ENCODE data around the gene FAM13A. TPM values are rescaled to one million over a fixed set of nuclear protein-coding genes. Genes with fewer than 3 reads are reported as not detected.

The FAM13A gene
- total and polyA plus RNA-seq, 10 of the 15 experiments (the other 5 are each of a cell fraction or from before 2014, with no cell fraction given), result 0.05 to 1.8 (median 0.27) TPM; not detected in 1

DNA sequence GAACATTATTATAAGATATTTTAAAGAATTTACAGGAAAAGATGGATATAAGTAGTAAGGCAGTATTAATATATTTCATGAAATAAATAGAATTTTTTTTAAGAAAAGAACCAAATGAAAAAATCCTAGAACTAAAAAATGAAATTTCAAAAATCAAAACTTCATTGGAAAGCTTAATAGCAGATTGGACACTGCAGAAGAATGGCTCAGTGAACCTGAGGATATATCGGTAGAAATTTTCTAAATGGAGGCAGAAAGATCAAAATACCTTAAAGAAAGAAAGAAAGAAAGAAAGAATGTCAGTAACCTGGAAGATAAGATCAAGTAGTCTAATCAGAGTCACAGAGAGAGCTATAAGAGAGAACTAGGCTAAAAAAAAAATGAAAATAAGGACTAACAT, 21.3 kb upstream of the FAM13A start:
- intact Hi-C loops (cut with micrococcal nuclease; ENCODE audit: unreplicated experiment) (no loop called here), in situ Hi-C loops (cut with MboI) (no loop called here)
- ChIA-PET RAD21 (ENCODE audit: unreplicated experiment) (no interaction called here), SMC1A (ENCODE audit: uncharacterized antibody, unreplicated experiment) (interaction anchor here (0.7 kb wide), 1 partner anchor 55 kb away, joined by 4 read pairs; no protein-coding TSS in a partner anchor), CTCF (interaction anchor here (1.0 kb wide), 1 partner anchor 23 kb away, joined by 3 read pairs; no protein-coding TSS in a partner anchor), POLR2A (no interaction called here)
- Histone ChIP-seq H3K4me2 (ENCODE audit: control insufficient read depth, insufficient read depth) (no peak overlapping the region), H2AFZ (ENCODE audit: control insufficient read depth, low read depth, low read length) (no peak overlapping the region), H3K27ac (ENCODE audit: control insufficient read depth, insufficient read depth) (no peak overlapping the region), H3K36me3 (ENCODE audit: control insufficient read depth in 2 of 2, insufficient read depth in 2 of 2, low read length in 1 of 2) (no peaks in the 10 kb centered on the region), H3K79me2 (ENCODE audit: control insufficient read depth, insufficient read depth, low read length) (no peaks in the 10 kb centered on the region), H3K9me3 (replicated peaks; ENCODE audit: control insufficient read depth, insufficient read depth, low read length) (peaks cover 6% of the 10 kb centered on the region), H3K9ac (ENCODE audit: control insufficient read depth, insufficient read depth, low read length) (no peak overlapping the region), H3K27me3 (replicated peaks in 1 of 2; ENCODE audit: control insufficient read depth in 2 of 2, insufficient read depth in 2 of 2, low read length in 1 of 2) (no peaks in the 10 kb centered on the region), H4K20me1 (ENCODE audit: control insufficient read depth, insufficient read depth) (no peaks in the 10 kb centered on the region), H3K4me1 (ENCODE audit: control insufficient read depth, insufficient read depth, low read length) (peaks cover 11% of the 10 kb centered on the region), H3K4me3 (no peak overlapping the region)
- BruUV-seq (replicated peaks), result no TSS peak
- no peak for FAIRE-seq
- WGBS (ENCODE audit: insufficient coverage, insufficient replicate concordance, low lambda C conversion rate, missing lambda C conversion rate), result 62% methylated on average over 1 of the region's 1 CpG
- no peak for DNase-seq (ENCODE audit: low read depth, low spot score)
- ATAC-seq, result no peak
- no peak for TF ChIP-seq MYC (IDR thresholded peaks at IDR 0.05; ENCODE audit: insufficient read depth, insufficient read length, insufficient replicate concordance, low read length, severe bottlenecking)
- no peak for TF ChIP-seq SRF (IDR thresholded peaks at IDR 0.05; ENCODE audit: low read depth in 2 of 2, low read length in 2 of 2)
- no peak for TF ChIP-seq ZNF622 (IDR thresholded peaks at IDR 0.05)
- TF ChIP-seq, protein P1, sequence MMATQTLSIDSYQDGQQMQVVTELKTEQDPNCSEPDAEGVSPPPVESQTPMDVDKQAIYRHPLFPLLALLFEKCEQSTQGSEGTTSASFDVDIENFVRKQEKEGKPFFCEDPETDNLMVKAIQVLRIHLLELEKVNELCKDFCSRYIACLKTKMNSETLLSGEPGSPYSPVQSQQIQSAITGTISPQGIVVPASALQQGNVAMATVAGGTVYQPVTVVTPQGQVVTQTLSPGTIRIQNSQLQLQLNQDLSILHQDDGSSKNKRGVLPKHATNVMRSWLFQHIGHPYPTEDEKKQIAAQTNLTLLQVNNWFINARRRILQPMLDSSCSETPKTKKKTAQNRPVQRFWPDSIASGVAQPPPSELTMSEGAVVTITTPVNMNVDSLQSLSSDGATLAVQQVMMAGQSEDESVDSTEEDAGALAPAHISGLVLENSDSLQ (IDR thresholded peaks at IDR 0.05), result no peak
- no peak for TF ChIP-seq EP300 (IDR thresholded peaks at IDR 0.05; ENCODE audit: borderline replicate concordance in 1 of 2, control insufficient read depth in 1 of 2, low read depth in 2 of 2, low read length in 2 of 2)
- TF ChIP-seq TAF1 (IDR thresholded peaks at IDR 0.05; ENCODE audit: borderline replicate concordance, low read depth, low read length), result no peak
- no peak for TF ChIP-seq HDAC6 (IDR thresholded peaks at IDR 0.05; ENCODE audit: unreplicated experiment)
- TF ChIP-seq GABPA (IDR thresholded peaks at IDR 0.05; ENCODE audit: low read depth), result no peak
- TF ChIP-seq MTA2 (IDR thresholded peaks at IDR 0.05; ENCODE audit: low read depth), result no peak
- TF ChIP-seq, protein P2, sequence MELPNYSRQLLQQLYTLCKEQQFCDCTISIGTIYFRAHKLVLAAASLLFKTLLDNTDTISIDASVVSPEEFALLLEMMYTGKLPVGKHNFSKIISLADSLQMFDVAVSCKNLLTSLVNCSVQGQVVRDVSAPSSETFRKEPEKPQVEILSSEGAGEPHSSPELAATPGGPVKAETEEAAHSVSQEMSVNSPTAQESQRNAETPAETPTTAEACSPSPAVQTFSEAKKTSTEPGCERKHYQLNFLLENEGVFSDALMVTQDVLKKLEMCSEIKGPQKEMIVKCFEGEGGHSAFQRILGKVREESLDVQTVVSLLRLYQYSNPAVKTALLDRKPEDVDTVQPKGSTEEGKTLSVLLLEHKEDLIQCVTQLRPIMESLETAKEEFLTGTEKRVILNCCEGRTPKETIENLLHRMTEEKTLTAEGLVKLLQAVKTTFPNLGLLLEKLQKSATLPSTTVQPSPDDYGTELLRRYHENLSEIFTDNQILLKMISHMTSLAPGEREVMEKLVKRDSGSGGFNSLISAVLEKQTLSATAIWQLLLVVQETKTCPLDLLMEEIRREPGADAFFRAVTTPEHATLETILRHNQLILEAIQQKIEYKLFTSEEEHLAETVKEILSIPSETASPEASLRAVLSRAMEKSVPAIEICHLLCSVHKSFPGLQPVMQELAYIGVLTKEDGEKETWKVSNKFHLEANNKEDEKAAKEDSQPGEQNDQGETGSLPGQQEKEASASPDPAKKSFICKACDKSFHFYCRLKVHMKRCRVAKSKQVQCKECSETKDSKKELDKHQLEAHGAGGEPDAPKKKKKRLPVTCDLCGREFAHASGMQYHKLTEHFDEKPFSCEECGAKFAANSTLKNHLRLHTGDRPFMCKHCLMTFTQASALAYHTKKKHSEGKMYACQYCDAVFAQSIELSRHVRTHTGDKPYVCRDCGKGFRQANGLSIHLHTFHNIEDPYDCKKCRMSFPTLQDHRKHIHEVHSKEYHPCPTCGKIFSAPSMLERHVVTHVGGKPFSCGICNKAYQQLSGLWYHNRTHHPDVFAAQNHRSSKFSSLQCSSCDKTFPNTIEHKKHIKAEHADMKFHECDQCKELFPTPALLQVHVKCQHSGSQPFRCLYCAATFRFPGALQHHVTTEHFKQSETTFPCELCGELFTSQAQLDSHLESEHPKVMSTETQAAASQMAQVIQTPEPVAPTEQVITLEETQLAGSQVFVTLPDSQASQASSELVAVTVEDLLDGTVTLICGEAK (IDR thresholded peaks at IDR 0.05; ENCODE audit: borderline replicate concordance), result no peak
- no peak for TF ChIP-seq PRDM15 (CRISPR knock-in tag; IDR thresholded peaks at IDR 0.05)

Data from GM12878 (cell line).